DMS114 treated with DMSO at 0.1 percent for 48 hours (cell line): ENCODE measurements around the gene CPNE5.

Experiments
- DNase-seq: peaks from one replicate; lab custom pipeline; 2025; ENCODE audit not compliant: unreplicated experiment; lab: John Stamatoyannopoulos, UW

Gene CPNE5

GRCh38 chr6:36766399-36766945 is 72.8 kb downstream of the CPNE5 start:
- no peak for DNase-seq

GRCh38 chr6:36765594-36766398 is 73.4 kb downstream of the CPNE5 start:
- peak; percentile 74 for DNase-seq

GRCh38 chr6:36765190-36765589 is 74.1 kb downstream of the CPNE5 start:
- no peak for DNase-seq

- DNase-seq: no peak
These were observed 77.1 kb downstream of the CPNE5 start for GRCh38 chr6:36762123-36762522.

GRCh38 chr6:36760685-36761435 is 78.4 kb downstream of the CPNE5 start:
- DNase-seq: no peak

GRCh38 chr6:36759148-36759759 is 80.0 kb downstream of the CPNE5 start:
- DNase-seq: peak; percentile 81

GRCh38 chr6:36758516-36759147 is 80.6 kb downstream of the CPNE5 start:
- DNase-seq: no peak

- no peak for DNase-seq
These were observed 81.2 kb downstream of the CPNE5 start for GRCh38 chr6:36757943-36758508.

- no peak for DNase-seq
These were observed 82.0 kb downstream of the CPNE5 start for GRCh38 chr6:36757206-36757605.

- DNase-seq: no peak
These were observed 82.5 kb downstream of the CPNE5 start for GRCh38 chr6:36756786-36757185.

GRCh38 chr6:36755435-36756348 is 83.6 kb downstream of the CPNE5 start:
- DNase-seq: no peak

- no peak for DNase-seq
These were observed 84.4 kb downstream of the CPNE5 start for GRCh38 chr6:36754582-36755434.

GRCh38 chr6:36753671-36754405 is 85.4 kb downstream of the CPNE5 start:
- DNase-seq: no peak

- no peak for DNase-seq
These were observed 86.2 kb downstream of the CPNE5 start for GRCh38 chr6:36752886-36753506.

GRCh38 chr6:36752187-36752885 is 86.9 kb downstream of the CPNE5 start:
- no peak for DNase-seq

- no peak for DNase-seq
These were observed 87.4 kb downstream of the CPNE5 start for GRCh38 chr6:36751833-36752186.

- no peak for DNase-seq
These were observed 88.2 kb downstream of the CPNE5 start for GRCh38 chr6:36751091-36751490.
